ENCODE results near the gene MBNL2.
A peak's percentile ranks its signal among the peaks of the same experiment; 100 is the strongest.

MBNL2 gene

DNA sequence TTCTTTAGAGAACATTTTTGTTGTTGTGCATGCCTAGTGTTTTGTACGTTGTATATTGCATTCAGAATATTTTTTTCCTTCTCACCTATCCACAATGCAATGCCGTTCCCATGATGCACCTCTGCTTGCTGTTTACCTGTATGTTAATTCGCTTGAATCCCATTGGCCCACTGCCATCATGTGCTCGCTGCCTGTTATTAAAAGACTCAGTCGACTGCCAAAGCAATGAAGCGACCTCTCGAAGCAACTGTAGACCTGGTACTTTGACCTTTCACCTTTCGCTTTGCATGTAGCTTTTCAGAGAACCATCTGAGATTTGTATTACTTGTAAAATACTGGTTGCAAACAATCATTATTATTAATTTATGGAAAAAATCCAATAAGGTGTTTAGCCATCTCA lies 134.5 kb downstream of the MBNL2 start:
- no peak for DNase-seq

DNA sequence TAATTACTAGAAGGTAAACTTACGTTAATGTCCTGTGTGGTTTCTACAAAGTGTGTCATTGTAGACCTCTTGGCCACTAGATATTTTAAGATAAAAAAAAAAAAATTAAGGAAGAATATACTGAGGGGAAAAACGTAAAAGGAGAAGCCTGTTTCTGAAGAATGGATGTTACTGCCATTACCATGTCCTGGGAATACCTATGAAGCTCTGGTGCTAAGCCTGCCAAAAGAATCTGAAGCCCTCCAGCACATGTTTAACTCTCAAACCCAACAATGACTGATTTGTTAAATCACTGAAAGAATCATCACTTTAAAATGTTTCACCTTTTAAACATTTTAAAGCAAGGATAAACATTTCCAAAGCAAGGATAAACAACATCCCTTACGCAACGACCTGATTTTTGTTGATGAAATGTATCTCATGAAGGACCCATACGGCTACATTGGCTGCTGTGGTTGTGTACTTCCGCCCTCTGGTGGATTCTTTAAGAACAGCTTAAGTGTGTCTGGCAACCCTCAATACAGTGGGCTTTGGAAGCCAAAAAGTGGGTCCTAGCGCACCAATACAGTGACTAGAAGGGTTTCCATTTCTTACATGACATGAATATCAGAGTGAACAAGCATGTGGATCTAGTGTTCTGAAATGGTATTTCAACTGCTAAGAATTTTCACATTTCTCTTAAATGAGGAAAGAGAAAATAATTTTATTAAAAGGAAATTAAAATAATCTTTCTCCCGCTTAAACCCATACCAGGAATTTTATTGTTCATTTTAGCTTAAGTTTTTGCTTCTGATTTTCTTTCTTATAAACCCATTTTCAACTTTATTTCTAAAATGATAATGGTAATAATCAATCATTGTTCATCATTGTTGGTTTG lies 137.3 kb downstream of the MBNL2 start:
- peak; percentile 54 for DNase-seq

DNA sequence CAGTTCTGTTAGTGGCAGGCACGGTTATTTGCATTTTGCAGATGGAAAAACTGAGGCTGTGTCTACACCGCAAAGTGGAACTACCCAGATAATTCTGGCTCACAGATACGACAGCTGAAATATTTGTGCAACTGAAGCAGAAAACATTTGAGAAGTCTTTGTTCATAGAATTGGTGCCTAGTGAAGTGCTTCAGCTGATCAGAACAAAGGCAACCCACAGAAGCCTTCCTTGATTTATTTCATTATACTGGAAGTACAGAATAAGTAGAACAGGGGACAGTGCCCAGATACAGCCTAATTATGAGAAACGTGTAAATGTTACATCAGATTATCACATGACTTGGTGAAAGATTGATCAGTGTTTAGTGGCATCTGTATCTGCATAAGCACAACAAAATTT lies 138.5 kb downstream of the MBNL2 start:
- DNase-seq = no peak

- no peak for DNase-seq
Measured at GRCh38 chr13:97364031-97364430, 141.9 kb downstream of the MBNL2 start.

DNA sequence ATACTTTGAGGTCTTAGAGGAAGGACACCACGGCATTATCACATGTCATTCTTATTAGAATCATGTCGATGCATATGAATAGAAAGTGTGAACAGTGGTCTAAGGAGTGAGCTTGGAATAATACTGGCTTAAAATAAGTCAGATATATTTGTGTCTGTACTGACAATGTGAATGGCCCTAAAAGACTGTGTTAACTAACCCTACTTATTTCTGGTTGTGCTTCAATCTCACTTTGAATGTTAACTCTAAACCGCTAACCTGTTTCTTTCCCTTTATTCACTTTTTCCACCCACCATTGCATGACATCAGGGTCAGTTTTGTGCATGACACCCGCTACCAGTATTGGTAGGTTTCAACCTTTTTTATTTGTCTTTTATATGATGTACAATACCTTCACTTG lies 142.7 kb downstream of the MBNL2 start:
- no peak for DNase-seq

DNA sequence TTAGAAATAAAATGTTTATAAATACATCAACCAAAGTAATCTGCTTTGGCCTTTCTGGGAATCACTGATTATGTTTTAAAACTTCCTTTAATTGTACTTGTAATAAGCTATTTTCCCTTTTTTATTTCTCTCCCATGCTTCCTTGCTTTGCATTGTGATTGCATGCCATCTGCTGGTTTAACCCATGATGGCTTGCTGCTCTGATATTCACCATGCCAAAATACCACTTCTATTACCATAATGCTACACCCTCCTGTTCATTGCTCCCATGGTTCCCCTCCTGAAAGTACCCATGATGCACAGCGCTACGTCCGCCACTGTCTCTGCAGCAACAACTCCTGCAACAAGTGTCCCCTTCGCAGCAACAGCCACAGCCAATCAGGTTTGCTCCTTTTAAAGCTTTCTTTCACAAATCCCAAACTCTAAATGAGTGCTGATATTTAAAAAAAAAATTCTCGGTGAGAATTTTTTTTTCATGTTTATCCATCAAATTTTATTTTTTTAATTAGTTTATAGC lies 144.1 kb downstream of the MBNL2 start:
- no peak for DNase-seq

DNA sequence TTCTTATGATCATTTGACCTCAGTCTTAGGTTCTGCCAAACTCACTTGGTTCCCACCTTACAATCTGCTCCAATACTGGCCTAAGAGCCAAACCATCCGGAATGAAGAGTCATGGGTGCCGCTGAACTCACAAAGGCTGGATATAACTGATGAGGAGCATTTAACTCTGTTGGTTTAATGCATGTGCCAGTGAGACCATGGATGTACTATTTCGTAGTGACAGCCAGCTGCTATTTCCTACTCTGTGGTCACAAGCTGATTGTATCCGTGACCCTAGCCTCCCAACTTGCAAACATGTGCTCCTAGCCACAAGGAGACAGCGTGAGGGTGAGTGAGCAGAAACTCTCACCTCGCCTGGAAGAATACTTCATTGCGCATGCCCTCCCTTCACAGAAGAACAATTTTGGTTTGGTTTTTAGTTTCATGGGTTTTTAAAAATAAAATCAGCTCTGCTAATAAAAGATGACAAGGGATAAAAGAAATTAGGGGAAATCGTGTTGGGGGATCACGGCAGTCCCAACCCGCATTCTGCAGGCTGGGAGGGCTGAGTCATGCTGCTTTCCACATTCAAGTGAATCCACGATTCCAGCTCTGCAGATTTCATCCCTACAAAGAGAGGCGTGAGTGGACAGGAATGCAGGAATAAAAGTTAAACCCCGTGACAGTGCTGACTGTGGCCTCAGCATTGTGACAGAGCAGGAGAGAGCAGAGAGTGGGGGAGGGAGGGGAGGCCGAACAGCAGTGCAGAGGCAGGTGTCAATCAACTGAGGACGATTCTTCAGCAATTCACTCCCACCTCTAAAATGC lies 145.1 kb downstream of the MBNL2 start:
- no peak for DNase-seq

DNA sequence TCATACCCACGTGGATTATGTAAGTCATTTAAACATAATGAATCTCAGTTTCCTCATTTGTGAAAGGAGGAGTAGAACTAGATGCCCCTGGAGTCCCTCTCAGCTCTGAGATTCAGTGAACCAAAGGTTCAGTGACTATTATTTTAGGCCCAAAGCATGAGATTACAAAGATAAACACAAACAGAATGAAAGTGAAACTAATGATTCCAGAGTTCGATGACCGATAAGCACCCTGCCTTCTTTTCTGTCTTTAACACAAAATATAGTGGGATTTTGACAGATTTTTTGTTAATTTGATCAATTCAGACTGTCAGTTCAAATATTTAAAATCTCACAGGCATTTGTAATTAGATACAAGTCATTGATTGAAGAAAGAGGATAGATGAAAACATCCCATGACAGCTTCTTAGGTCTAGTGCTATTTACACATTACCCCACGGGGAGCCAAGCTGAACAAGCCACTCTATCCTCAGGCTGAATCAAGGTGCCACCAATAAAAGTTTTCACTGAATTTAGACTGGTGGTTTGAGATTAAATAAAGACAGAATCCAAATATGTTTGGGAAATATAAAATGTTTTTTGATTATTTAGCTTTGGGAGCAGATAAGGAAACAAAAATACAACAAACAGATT lies 147.2 kb downstream of the MBNL2 start:
- DNase-seq = no peak

- no peak for DNase-seq
Measured at GRCh38 chr13:97371486-97372109, 149.5 kb downstream of the MBNL2 start.

- no peak for DNase-seq
Measured at GRCh38 chr13:97372936-97373335, 150.8 kb downstream of the MBNL2 start.

DNA sequence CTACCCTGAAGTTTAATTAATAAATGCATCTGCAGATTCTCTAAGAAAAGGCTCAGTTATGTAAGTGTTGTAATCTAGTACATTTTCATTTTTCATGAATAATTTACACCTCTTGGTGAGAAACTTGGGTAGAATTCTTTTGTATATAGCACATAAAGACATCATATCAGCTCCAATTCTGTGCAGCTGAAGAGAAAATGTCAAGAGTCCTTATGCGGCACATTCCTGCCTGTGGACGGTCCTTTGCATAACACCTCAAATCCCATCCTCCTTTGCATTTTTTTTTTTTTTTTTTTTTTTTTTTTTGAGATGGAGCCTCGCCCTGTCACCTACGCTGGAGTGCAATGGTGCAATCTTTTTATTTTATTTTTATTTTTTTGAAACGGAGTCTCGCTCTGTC lies 151.7 kb downstream of the MBNL2 start:
- no peak for DNase-seq

DNA sequence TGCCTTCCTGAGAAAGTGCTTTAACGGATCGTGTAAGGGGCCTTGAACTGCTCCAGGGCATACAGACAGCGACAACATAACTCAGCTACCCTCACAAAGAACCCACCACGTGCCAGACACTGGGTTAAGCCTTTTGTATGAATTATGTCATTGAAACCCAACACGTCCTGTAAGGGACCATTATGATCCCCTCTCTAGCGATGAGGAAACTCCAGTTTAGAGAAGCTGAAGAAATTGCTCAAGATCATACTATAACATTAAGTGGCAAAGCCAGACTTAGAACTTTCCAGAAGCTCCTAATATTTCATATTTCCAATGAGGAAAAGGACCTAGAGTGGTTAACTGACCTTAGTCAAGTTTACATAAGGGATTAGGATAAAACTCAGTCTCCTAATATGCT lies 154.8 kb downstream of the MBNL2 start:
- no peak for DNase-seq

GRCh38 chr13:97379386-97379785 lies 157.3 kb downstream of the MBNL2 start:
- DNase-seq = no peak

GRCh38 chr13:97380696-97381095 lies 158.6 kb downstream of the MBNL2 start:
- no peak for DNase-seq

DNA sequence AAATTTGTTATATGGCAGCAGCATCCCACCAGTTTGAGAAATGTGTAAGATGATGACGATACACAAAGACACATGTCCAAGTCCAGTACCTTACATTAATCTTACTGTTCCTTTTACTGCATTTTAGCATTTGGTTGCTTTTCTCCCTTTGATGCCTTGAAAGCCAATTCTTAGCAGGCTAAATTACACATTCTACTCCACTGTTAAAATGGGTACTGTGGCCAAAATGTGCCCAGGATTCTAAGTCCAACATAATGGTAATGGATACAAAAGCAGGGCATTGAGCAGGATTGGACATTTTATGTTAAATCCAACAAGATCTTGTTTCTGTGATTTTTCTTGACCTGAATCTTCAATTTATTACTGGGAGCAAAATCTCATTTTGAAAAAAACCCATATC lies 159.1 kb downstream of the MBNL2 start:
- DNase-seq = no peak

DNA sequence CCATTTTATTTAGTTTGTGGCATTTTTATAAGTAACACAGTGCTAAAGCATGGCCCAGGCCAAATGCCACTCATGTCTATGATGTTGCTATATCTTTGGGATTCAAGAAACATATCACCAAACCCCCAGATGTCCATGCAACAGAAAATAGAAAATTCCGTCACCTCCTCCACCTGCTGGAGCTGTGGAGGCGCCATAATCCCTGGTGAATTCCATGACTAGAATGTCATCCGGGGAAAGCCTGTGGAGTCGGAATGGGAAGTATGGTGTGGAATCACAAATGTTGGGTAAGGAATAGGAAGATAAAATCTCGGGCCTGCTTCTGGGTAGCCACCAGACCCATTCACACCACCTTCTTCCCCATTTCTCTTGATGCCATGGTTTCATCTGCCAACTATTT lies 160.1 kb downstream of the MBNL2 start:
- DNase-seq = no peak

GRCh38 chr13:97384371-97384770 lies 162.2 kb downstream of the MBNL2 start:
- DNase-seq = no peak

GRCh38 chr13:97385146-97385545 lies 163.0 kb downstream of the MBNL2 start:
- DNase-seq = no peak

DNA sequence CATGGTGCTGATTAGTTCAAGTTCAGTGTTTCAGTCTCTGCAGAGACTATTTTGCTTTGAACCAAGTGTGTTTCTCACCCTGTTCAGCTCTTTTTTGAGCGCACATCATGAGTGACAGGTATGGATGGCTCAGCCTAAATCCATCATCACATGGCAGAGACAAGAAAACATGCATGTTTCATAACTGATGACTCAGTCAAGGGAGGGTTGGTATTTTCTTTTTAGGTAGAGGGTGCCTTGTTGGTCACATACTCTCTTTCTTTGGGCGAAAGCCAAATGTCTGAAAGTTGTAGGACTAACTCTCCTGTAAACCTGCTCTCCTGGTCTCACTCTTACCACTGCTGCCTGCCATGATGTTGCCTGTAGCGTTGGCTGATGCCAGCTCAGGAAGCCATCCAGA lies 163.7 kb downstream of the MBNL2 start:
- no peak for DNase-seq

DNA sequence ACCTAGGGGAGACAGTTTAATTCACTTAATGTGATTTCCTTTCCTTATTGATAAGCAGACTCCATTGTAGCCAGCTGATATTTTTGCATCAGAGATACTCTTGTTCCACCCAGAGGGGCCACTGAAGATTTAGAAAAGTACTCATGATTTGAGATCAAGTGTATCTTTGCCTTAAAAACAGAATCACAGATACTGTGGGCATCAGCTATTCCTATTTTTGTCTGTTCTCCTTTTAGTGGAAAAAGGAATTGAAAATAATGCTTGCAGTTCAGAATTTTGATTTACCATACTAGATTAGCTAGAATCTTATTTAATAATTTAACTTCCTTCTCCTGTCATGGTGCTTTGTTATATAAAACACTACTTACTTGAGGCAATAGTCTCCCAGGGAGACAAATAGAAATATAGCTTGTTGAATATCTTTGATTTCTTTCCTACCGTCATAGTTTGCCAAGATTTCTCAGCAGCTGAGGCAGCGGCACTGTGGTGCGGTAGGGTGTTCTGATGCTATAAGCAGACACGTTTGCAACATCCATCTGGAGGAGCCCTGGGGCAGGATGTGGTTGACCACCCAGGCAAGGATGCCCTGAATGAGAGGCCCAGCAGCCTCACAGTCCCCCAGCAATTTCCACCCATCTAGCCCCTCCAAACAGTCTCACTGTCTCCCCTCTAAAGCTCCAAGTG lies 164.8 kb downstream of the MBNL2 start:
- no peak for DNase-seq

GRCh38 chr13:97387485-97387839 lies 165.3 kb downstream of the MBNL2 start:
- DNase-seq = no peak

DNA sequence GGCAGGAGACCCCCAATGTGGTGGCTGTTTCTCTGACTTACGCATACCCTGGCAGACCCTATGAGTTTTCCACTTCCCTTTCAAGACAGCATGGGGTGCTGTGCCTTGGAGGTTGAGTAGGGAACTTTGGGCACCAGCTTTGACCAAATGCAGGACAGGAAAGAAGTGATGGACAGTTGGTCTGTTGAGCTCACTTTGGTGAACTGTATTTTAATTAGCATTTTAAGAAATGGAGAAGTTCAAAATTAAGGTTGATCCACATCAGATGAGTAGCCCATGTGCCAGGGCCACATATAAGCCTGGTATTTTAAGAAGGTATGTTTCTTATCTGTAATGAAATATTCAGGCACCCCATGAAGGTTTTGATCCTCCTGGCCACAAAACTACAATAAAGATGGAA lies 165.8 kb downstream of the MBNL2 start:
- DNase-seq = no peak

GRCh38 chr13:97388373-97388772 lies 166.2 kb downstream of the MBNL2 start:
- DNase-seq = no peak

All from CD4-positive, alpha-beta T cell treated with Interleukin-17A for 4 hours (primary cell).